ENCODE measurements around the gene PPP2R2B.
"Not testable (repeated sequence)": the region's sequence is repeated elsewhere in the genome, so short reads cannot be mapped to it uniquely, and the experiment has no call there.

PPP2R2B gene

GRCh38 chr5:146642410-146642809, 236.1 kb downstream of the PPP2R2B start:
- no peak for DNase-seq

GRCh38 chr5:146641941-146642340, 236.6 kb downstream of the PPP2R2B start:
- DNase-seq, result no peak

- DNase-seq, result no peak
These were observed 238.2 kb downstream of the PPP2R2B start for GRCh38 chr5:146640285-146640896.

GRCh38 chr5:146635443-146635842, 243.1 kb downstream of the PPP2R2B start:
- no peak for DNase-seq

GRCh38 chr5:146633323-146633764, 245.2 kb downstream of the PPP2R2B start:
- no peak for DNase-seq

- DNase-seq, result no peak
These were observed 245.8 kb downstream of the PPP2R2B start for GRCh38 chr5:146632620-146633322.

GRCh38 chr5:146630472-146630871, 248.1 kb downstream of the PPP2R2B start:
- DNase-seq, result no peak

- DNase-seq, result no peak
These were observed 249.6 kb downstream of the PPP2R2B start for GRCh38 chr5:146628950-146629349.

- no peak for DNase-seq
These were observed 251.6 kb downstream of the PPP2R2B start for GRCh38 chr5:146626936-146627335.

- DNase-seq, result no peak
These were observed 254.4 kb downstream of the PPP2R2B start for GRCh38 chr5:146624179-146624578.

- no peak for DNase-seq
These were observed 254.9 kb downstream of the PPP2R2B start for GRCh38 chr5:146623666-146624065.

- no peak for DNase-seq
These were observed 255.5 kb downstream of the PPP2R2B start for GRCh38 chr5:146623009-146623408.

GRCh38 chr5:146622391-146622790, 256.2 kb downstream of the PPP2R2B start:
- peak; percentile 16 for DNase-seq

GRCh38 chr5:146620669-146621051, 257.9 kb downstream of the PPP2R2B start:
- no peak for DNase-seq

- no peak for DNase-seq
These were observed 258.4 kb downstream of the PPP2R2B start for GRCh38 chr5:146620031-146620668.

GRCh38 chr5:146618434-146618833, 260.1 kb downstream of the PPP2R2B start:
- no peak for DNase-seq

GRCh38 chr5:146609731-146610130, 268.8 kb downstream of the PPP2R2B start:
- not testable (repeated sequence) for DNase-seq

- peak; percentile 13 for DNase-seq
These were observed 270.8 kb downstream of the PPP2R2B start for GRCh38 chr5:146607659-146608332.

GRCh38 chr5:146606893-146607292, 271.7 kb downstream of the PPP2R2B start:
- peak; percentile 28 for DNase-seq

- DNase-seq, result no peak
These were observed 278.2 kb downstream of the PPP2R2B start for GRCh38 chr5:146600376-146600775.

- DNase-seq, result no peak
These were observed 279.3 kb downstream of the PPP2R2B start for GRCh38 chr5:146599261-146599660.

GRCh38 chr5:146595088-146595487, 283.5 kb downstream of the PPP2R2B start:
- no peak for DNase-seq

GRCh38 chr5:146592352-146592751, 286.2 kb downstream of the PPP2R2B start:
- no peak for DNase-seq

GRCh38 chr5:146589028-146589345, 289.6 kb downstream of the PPP2R2B start:
- no peak for DNase-seq
